Cardiac muscle cell (in vitro differentiated cells and primary cell): ENCODE results near the gene EFCAB5. TPM values are rescaled to one million over a fixed set of nuclear protein-coding genes. Genes with fewer than 3 reads are reported as not detected.
A peak's percentile ranks its signal among the peaks of the same experiment; 100 is the strongest.

ENCODE experiments used
- DNase-seq, 2 donors: peaks; one replicate each; pipeline versions ENCODE4 v3.0.0 to v3.0.0-alpha.2; 2010 to 2017; ENCODE audit warnings: low read depth in 1 of 2, low spot score in 1 of 2
- H3K27ac ChIP-seq: fragments of 200-600 bp; sonication (generic); 2 replicates; pipeline ENCODE4 v1.5.1; 2016
- H3K27me3 ChIP-seq: fragments of 200-600 bp; sonication (generic); 2 replicates; pipeline ENCODE4 v1.6.0; 2016; ENCODE audit warnings: control low read depth
- H3K36me3 ChIP-seq: fragments of 200-600 bp; sonication (generic); 2 replicates; pipeline ENCODE4 v1.5.1; 2016; ENCODE audit warnings: control low read depth
- H3K4me1 ChIP-seq: fragments of 200-600 bp; sonication (generic); 2 replicates; pipeline ENCODE4 v1.8.1; 2017; ENCODE audit warnings: low read depth, mild to moderate bottlenecking, mixed run types
- H3K4me3 ChIP-seq: fragments of 200-600 bp; sonication (generic); 2 replicates; pipeline ENCODE4 v1.5.1; 2016; ENCODE audit warnings: mild to moderate bottlenecking
- H3K9me3 ChIP-seq: fragments of 200-600 bp; sonication (generic); 2 replicates; pipeline ENCODE4 v1.5.1; 2017; ENCODE audit warnings: low read depth, mild to moderate bottlenecking, control low read depth
- CTCF ChIP-seq: IDR thresholded peaks from 2 replicates; pipeline ENCODE4 v1.5.1; 2012; ENCODE audit warnings: low read depth, mild to moderate bottlenecking, low read length
- polyA plus RNA-seq: library from polyadenylated mRNA; unstranded; fragments of >200 nt; fragmentation: Nextera tagmentation; extraction: Ambion mirVana; gene quantifications from 2 replicates; pipeline ENCODE4 v1.2.1, GENCODE V29; 2016
- total RNA-seq: library from RNA; depleted of rRNA; stranded (reverse); fragments of >200 nt; gene quantifications from 2 replicates; pipeline ENCODE4 v1.2.3, GENCODE V29; 2016

The EFCAB5 gene
- total and polyA plus RNA-seq, 2 experiments from 2014 or later: 0.12 to 1.5 TPM

- Histone ChIP-seq H3K36me3 (peaks cover 4% of the 10 kb centered on the region), H3K27ac (peak overlapping the region; percentile 75), H3K27me3 (no peaks in the 10 kb centered on the region), H3K9me3 (no peaks in the 10 kb centered on the region), H3K4me3 (no peak overlapping the region), H3K4me1 (peaks cover 13% of the 10 kb centered on the region)
- no peak for DNase-seq
- TF ChIP-seq CTCF: no peak
Measured at GRCh38 chr17:29918922-29919856, 22.2 kb upstream of the EFCAB5 start.

- no peak overlapping the region for H3K27ac ChIP-seq
- DNase-seq: no peak
- TF ChIP-seq CTCF: no peak
Measured at GRCh38 chr17:29924786-29925185, 16.6 kb upstream of the EFCAB5 start.

GRCh38 chr17:29927546-29927945, 13.9 kb upstream of the EFCAB5 start:
- DNase-seq: peak in 1 of 2 donors; percentile 47
- no peak overlapping the region for H3K27ac ChIP-seq
- no peaks in the 10 kb centered on the region for H3K27me3 ChIP-seq
- peaks cover 35% of the 10 kb centered on the region for H3K4me1 ChIP-seq
- H3K9me3 ChIP-seq: no peaks in the 10 kb centered on the region
- H3K4me3 ChIP-seq: peak overlapping the region; percentile 64
- H3K36me3 ChIP-seq: no peaks in the 10 kb centered on the region
- TF ChIP-seq CTCF: no peak

More at GRCh38 chr17:29924786-29925185, 16.6 kb upstream of the EFCAB5 start:
- Histone ChIP-seq H3K9me3 (no peaks in the 10 kb centered on the region), H3K36me3 (peaks cover 4% of the 10 kb centered on the region), H3K4me3 (no peak overlapping the region), H3K27me3 (no peaks in the 10 kb centered on the region), H3K4me1 (peaks cover 29% of the 10 kb centered on the region)

GRCh38 chr17:29929006-29929532, 12.4 kb upstream of the EFCAB5 start:
- Histone ChIP-seq H3K27me3 (no peaks in the 10 kb centered on the region), H3K27ac (peak overlapping the region; percentile 89), H3K36me3 (no peaks in the 10 kb centered on the region), H3K4me1 (peaks cover 35% of the 10 kb centered on the region), H3K4me3 (peak overlapping the region; percentile 64), H3K9me3 (no peaks in the 10 kb centered on the region)
- peak; percentile 46 to 64 for DNase-seq
- no peak for TF ChIP-seq CTCF

GRCh38 chr17:29929533-29930408, 11.7 kb upstream of the EFCAB5 start, which contains the start of gene SSH2:
Gene SSH2, minus strand, starts transcription at chr17:29930228. Its CDS starts 228 bp downstream, at chr17:29930000.
- peak; percentile 88 to 96 for DNase-seq
- TF ChIP-seq CTCF: no peak
- no peaks in the 10 kb centered on the region for H3K27me3 ChIP-seq
- peak within 1 kb of the TSS; percentile 89 for H3K27ac ChIP-seq
- no peaks in the 10 kb centered on the region for H3K9me3 ChIP-seq
- H3K4me1 ChIP-seq: peaks cover 32% of the 10 kb centered on the region
- H3K4me3 ChIP-seq: peak within 1 kb of the TSS; percentile 64
- H3K36me3 ChIP-seq: no peaks in the 10 kb centered on the region
